SK-N-SH (cell line): Measurements from ENCODE around the gene USP16. TPM values are rescaled to one million over a fixed set of nuclear protein-coding genes. Genes with fewer than 3 reads are reported as not detected.

Experiments used
- CTCF ChIA-PET: fragments of 300-600, 350-600 bp; formaldehyde crosslinking; extraction: SDS; loops from one replicate; lab custom pipeline; 2021; lab: Yijun Ruan, JAX
- POLR2A ChIA-PET: fragments of 350-600 bp; sonication (Branson Sonifier 250); formaldehyde crosslinking; extraction: SDS; loops from one replicate; lab custom pipeline; 2020; ENCODE audit warnings: antibody characterized with exemption, inconsistent platforms; lab: Yijun Ruan, JAX
- DNase-seq: peaks from one replicate; pipeline ENCODE4 v3.0.0; 2012
- H2AFZ ChIP-seq: fragments of 200-600 bp; sonication (generic); 2 replicates; pipeline ENCODE4 v1.8.1; 2016; ENCODE audit warnings: antibody characterized with exemption, mild to moderate bottlenecking, low read depth
- H3F3A ChIP-seq: fragments of 200-600 bp; sonication (generic); replicated peaks from 2 replicates; pipeline ENCODE3; 2016; ENCODE audit warnings: antibody characterized with exemption, mild to moderate bottlenecking; ENCODE audit not compliant: insufficient read depth
- H3K27ac ChIP-seq, 2 experiments: fragments of 200-500 bp in 1 of 2; fragments of 200-600 bp in 1 of 2; sonication (Bioruptor generic) in 1 of 2; sonication (generic), shearing (Covaris generic) in 1 of 2; 2 replicates each; pipeline versions ENCODE4 v1.5.1 to v1.6.1; 2014 to 2016; ENCODE audit warnings: low read depth in 2 of 2, inconsistent platforms in 1 of 2, low read length in 1 of 2, mild to moderate bottlenecking in 1 of 2, mixed read lengths in 1 of 2
- H3K27me3 ChIP-seq: fragments of 200-600 bp; sonication (generic), shearing (Covaris generic); 2 replicates; pipeline ENCODE4 v1.6.1; 2016; ENCODE audit warnings: mixed run types; ENCODE audit not compliant: insufficient read depth
- H3K36me3 ChIP-seq, 2 experiments: fragments of 200-500 bp in 1 of 2; fragments of 200-600 bp in 1 of 2; sonication (Bioruptor generic) in 1 of 2; sonication (generic) in 1 of 2; replicated peaks in 1 of 2; 2 replicates each; pipeline versions ENCODE3 to v1.5.1; 2014 to 2016; ENCODE audit warnings: low read length in 1 of 2, mild to moderate bottlenecking in 1 of 2; ENCODE audit not compliant: insufficient read depth in 2 of 2, control insufficient read depth in 1 of 2
- H3K4me1 ChIP-seq, 2 experiments: fragments of 200-500 bp in 1 of 2; fragments of 200-600 bp in 1 of 2; sonication (Bioruptor generic) in 1 of 2; sonication (generic), shearing (Covaris generic) in 1 of 2; 2 replicates each; pipeline versions ENCODE4 v1.5.1 to v1.6.1; 2014 to 2016; ENCODE audit warnings: low read depth in 1 of 2, low read length in 1 of 2, mixed run types in 1 of 2; ENCODE audit not compliant: insufficient read depth in 2 of 2, control insufficient read depth in 1 of 2
- H3K4me2 ChIP-seq: fragments of 200-600 bp; sonication (generic), shearing (Covaris generic); 2 replicates; pipeline ENCODE4 v1.6.1; 2017; ENCODE audit warnings: mixed run types
- H3K4me3 ChIP-seq, 2 experiments: fragments of 200-500 bp in 1 of 2; fragments of 200-600 bp in 1 of 2; sonication (Bioruptor generic) in 1 of 2; sonication (generic), shearing (Covaris generic) in 1 of 2; 2 replicates each; pipeline versions ENCODE4 v1.5.1 to v1.8.1; 2014 to 2016; ENCODE audit warnings: low read depth in 2 of 2, inconsistent platforms in 1 of 2, low read length in 1 of 2, mild to moderate bottlenecking in 1 of 2, mixed read lengths in 1 of 2, moderate library complexity in 1 of 2
- H3K79me2 ChIP-seq: fragments of 200-600 bp; sonication (generic); 2 replicates; pipeline ENCODE4 v1.8.1; 2017; ENCODE audit warnings: mild to moderate bottlenecking; ENCODE audit not compliant: insufficient read depth
- H3K9ac ChIP-seq: fragments of 200-600 bp; sonication (generic); 2 replicates; pipeline ENCODE4 v1.6.1; 2017; ENCODE audit warnings: mixed run types
- H3K9me2 ChIP-seq: fragments of 200-600 bp; sonication (generic); 2 replicates; pipeline ENCODE4 v1.6.1; 2017; ENCODE audit warnings: mixed run types
- H3K9me3 ChIP-seq: fragments of 200-600 bp; sonication (generic); 2 replicates; pipeline ENCODE4 v1.6.1; 2017; ENCODE audit warnings: mixed run types, mild to moderate bottlenecking, moderate library complexity
- H4K20me1 ChIP-seq: fragments of 200-600 bp; sonication (generic); 2 replicates; pipeline ENCODE4 v1.6.1; 2017; ENCODE audit warnings: mild to moderate bottlenecking, mixed run types; ENCODE audit not compliant: insufficient read depth
- ELF1 ChIP-seq: IDR thresholded peaks from 2 replicates; pipeline ENCODE4 v1.4.0; 2012
- EP300 ChIP-seq, 2 experiments: IDR thresholded peaks; 2 replicates each; pipeline versions ENCODE4 v1.4.0 to v1.6.1; 2012; ENCODE audit warnings: borderline replicate concordance in 1 of 2, low read depth in 1 of 2, low read length in 1 of 2
- EZH2phosphoT487 ChIP-seq: fragments of 200-600 bp; sonication (generic); IDR thresholded peaks from 2 replicates; pipeline ENCODE4 v1.6.1; 2017; ENCODE audit warnings: low read depth, mixed run types, mild to moderate bottlenecking, antibody characterized with exemption, moderate library complexity, borderline replicate concordance
- FOSL2 ChIP-seq: IDR thresholded peaks from 2 replicates; pipeline ENCODE4 v1.4.0; 2012; ENCODE audit warnings: low read depth, mild to moderate bottlenecking, moderate library complexity, borderline replicate concordance
- FOXM1 ChIP-seq: IDR thresholded peaks from 2 replicates; pipeline ENCODE4 v1.4.0; 2012; ENCODE audit warnings: low read depth, mild to moderate bottlenecking
- GABPA ChIP-seq: IDR thresholded peaks from 2 replicates; pipeline ENCODE4 v1.4.0; 2012; ENCODE audit warnings: low read depth, mild to moderate bottlenecking
- GATA2 ChIP-seq: sonication (generic); formaldehyde crosslinking; IDR thresholded peaks from 2 replicates; pipeline ENCODE4 v1.5.0; 2020; ENCODE audit warnings: mild to moderate bottlenecking, missing genetic modification reagents
- JUND ChIP-seq: IDR thresholded peaks from 2 replicates; pipeline ENCODE4 v1.4.0; 2012
- MEF2A ChIP-seq: IDR thresholded peaks from 2 replicates; pipeline ENCODE4 v1.4.0; 2012; ENCODE audit warnings: low read depth, borderline replicate concordance
- NFIC ChIP-seq: IDR thresholded peaks from 2 replicates; pipeline ENCODE4 v1.4.0; 2012; ENCODE audit warnings: borderline replicate concordance
- NRF1 ChIP-seq: IDR thresholded peaks from 2 replicates; pipeline ENCODE4 v1.6.1; 2012; ENCODE audit warnings: low read depth, mild to moderate bottlenecking, low read length
- POLR2AphosphoS5 ChIP-seq: IDR thresholded peaks from 2 replicates; pipeline ENCODE4 v1.6.1; 2012; ENCODE audit warnings: low read depth, low read length
- RFX5 ChIP-seq: IDR thresholded peaks from 2 replicates; pipeline ENCODE4 v1.6.1; 2012; ENCODE audit warnings: mild to moderate bottlenecking, improper control_type of control experiment, low read length
- RXRA ChIP-seq: IDR thresholded peaks from 2 replicates; pipeline ENCODE4 v1.4.0; 2012; ENCODE audit warnings: low read depth, mild to moderate bottlenecking, borderline replicate concordance
- SIN3A ChIP-seq: IDR thresholded peaks from 2 replicates; pipeline ENCODE4 v1.6.1; 2012; ENCODE audit warnings: low read depth, mild to moderate bottlenecking, low read length, moderate library complexity, borderline replicate concordance
- TAF1 ChIP-seq: IDR thresholded peaks from 2 replicates; pipeline ENCODE4 v1.6.1; 2012; ENCODE audit warnings: low read depth, mild to moderate bottlenecking, low read length, moderate library complexity, borderline replicate concordance
- USF1 ChIP-seq: IDR thresholded peaks from 2 replicates; pipeline ENCODE4 v1.4.0; 2012; ENCODE audit warnings: low read depth, borderline replicate concordance
- ZBTB33 ChIP-seq: IDR thresholded peaks from 2 replicates; pipeline ENCODE4 v1.4.0; 2012; ENCODE audit warnings: low read depth, borderline replicate concordance
- WGBS: methylation state at CpG from one replicate; pipeline ENCODE4 v1.1.6; 2017; ENCODE audit warnings: low lambda C conversion rate; 5-methylcytosine and 5-hydroxymethylcytosine counted together
- polyA plus RNA-seq, 3 experiments: library from polyadenylated mRNA; depleted of rRNA; stranded (reverse); fragments of >200 nt; gene quantifications; 2 replicates each; pipeline ENCODE4 v1.2.3, GENCODE V29; 2012

The USP16 gene
- polyA plus RNA-seq, 1 of the 3 experiments (the other 2 are of a cell fraction): 9.2 TPM

DNA sequence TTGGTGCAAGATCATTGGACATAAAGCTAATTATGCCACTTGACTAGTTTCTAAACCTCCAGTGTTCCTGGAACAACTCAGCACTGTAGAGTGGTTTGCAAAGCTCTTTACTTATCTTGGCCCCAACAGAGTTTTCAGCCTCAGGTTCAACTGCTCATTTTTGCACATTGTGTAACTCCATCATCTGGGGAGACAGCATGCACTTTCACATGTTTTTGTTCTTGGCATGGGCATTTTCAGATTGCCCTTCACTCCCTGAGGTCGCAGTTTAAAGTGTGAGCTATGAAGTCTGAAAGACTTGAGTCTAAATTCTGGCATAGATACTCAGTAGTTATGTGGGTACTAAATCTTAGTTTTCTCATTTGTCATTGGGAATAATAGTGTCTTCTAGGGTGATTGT lies 5.1 kb downstream of the USP16 start:
- H3K79me2 ChIP-seq: peaks cover 57% of the 10 kb centered on the region
- no peak for TF ChIP-seq NRF1

DNA sequence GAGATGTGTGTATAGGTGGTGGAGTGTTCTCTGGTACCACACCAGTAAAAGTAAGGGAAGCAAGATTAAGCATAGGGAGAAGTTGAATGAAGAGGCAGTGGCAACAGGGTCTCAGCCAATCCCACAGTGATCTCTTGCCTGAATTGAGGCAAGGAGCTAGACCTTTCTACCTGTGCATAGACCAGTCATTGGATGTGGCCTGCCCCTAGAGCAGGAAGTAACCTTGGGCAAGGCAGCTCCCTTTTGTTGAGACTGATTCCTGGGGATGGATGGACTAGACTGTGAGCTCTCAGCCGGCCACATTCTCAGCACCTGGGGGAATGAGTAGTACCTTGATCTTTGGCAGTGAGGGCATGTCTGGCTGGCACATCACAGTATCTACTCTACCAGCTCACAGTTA lies 6.4 kb downstream of the USP16 start:
- H3F3A ChIP-seq: no peaks in the 10 kb centered on the region
- DNase-seq: no peak
- ChIA-PET CTCF (no interaction called here), POLR2A (no interaction called here)
- TF ChIP-seq GABPA: no peak
- TF ChIP-seq SIN3A: no peak
- TF ChIP-seq POLR2AphosphoS5: no peak
- no peak for TF ChIP-seq FOSL2
- no peak for TF ChIP-seq ZBTB33
- TF ChIP-seq RXRA: no peak
- TF ChIP-seq ELF1: no peak
- no peak for TF ChIP-seq NRF1
- no peak for TF ChIP-seq TAF1
- no peak for TF ChIP-seq EP300 (IDR thresholded peaks at IDR 0.05; ENCODE audit: borderline replicate concordance in 1 of 2, low read depth in 1 of 2, low read length in 1 of 2)
- no peak overlapping the region for H3K4me2 ChIP-seq
- peaks cover 47% of the 10 kb centered on the region for H3K79me2 ChIP-seq
- no peak overlapping the region for H3K9ac ChIP-seq
- no peak overlapping the region for H3K4me3 ChIP-seq
- peaks cover 0 to 9% of the 10 kb centered on the region in 2 experiments; a peak in 2 of 4 replicates for H3K4me1 ChIP-seq
- no peak overlapping the region for H3K27ac ChIP-seq
- no peaks in the 10 kb centered on the region for H3K9me3 ChIP-seq
- no peaks in the 10 kb centered on the region for H3K9me2 ChIP-seq
- no peaks in the 10 kb centered on the region for H3K27me3 ChIP-seq
- peaks cover 47 to 62% of the 10 kb centered on the region in 2 experiments for H3K36me3 ChIP-seq
- no peak overlapping the region for H2AFZ ChIP-seq
- WGBS: no CpG with 5 or more reads among the region's 1 CpG
- no peaks in the 10 kb centered on the region for H4K20me1 ChIP-seq

More for the DNA sequence above, 5.1 kb downstream of the USP16 start:
- Histone ChIP-seq H3K27me3 (no peaks in the 10 kb centered on the region), H3K4me3 (no peak overlapping the region), H3K36me3 (peaks cover 40 to 50% of the 10 kb centered on the region in 2 experiments), H3K9me3 (no peaks in the 10 kb centered on the region), H3K4me1 (peaks cover 0 to 12% of the 10 kb centered on the region in 2 experiments; a peak in 3 of 4 replicates), H4K20me1 (no peaks in the 10 kb centered on the region), H3K9me2 (no peaks in the 10 kb centered on the region), H3K27ac (no peak overlapping the region), H3K4me2 (no peak overlapping the region), H3K9ac (no peak overlapping the region), H2AFZ (no peak overlapping the region), H3F3A (no peaks in the 10 kb centered on the region)
- POLR2A ChIA-PET: interaction anchor here (1.0 kb wide), 1 partner anchor 27 kb away, joined by 3 read pairs; no protein-coding TSS in a partner anchor
- WGBS: 88% methylated on average over 1 of the region's 1 CpG
- DNase-seq: no peak
- CTCF ChIA-PET: interaction anchor here (1.2 to 1.3 kb wide), 2 partner anchors 10 to 21 kb away, joined by 3 read pairs; no protein-coding TSS in a partner anchor

DNA sequence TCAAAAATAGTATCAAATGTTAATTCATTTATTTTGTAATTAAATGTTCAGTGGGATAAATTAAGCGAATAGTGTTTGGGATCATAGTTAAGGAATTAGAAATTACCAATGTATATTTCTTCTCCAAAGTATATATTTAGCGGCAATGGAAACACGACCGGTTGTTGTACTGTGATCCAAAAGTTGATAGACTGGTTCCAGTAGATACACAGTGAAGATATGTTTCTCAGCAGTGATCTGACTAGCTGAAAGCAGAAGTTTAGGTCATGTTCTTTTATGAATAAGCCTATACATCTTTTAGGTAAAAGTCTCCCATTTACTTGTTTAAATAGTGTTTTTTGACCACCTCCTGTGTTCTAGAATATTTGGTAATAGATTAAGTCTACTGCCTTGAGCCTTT lies 8.8 kb downstream of the USP16 start:
- DNase-seq: no peak
- H4K20me1 ChIP-seq: no peaks in the 10 kb centered on the region
- H3K79me2 ChIP-seq: peaks cover 24% of the 10 kb centered on the region
- H3K9me3 ChIP-seq: no peaks in the 10 kb centered on the region
- no peak overlapping the region for H3K27ac ChIP-seq
- ChIA-PET CTCF (interaction anchor here (0.9 kb wide), 1 partner anchor 29 kb away, joined by 3 read pairs; no protein-coding TSS in a partner anchor), POLR2A (interaction anchor here (0.9 kb wide), 1 partner anchor 8 kb away, joined by 3 read pairs; the partner anchor contains the start of gene USP16)
- peaks cover 68 to 79% of the 10 kb centered on the region in 2 experiments for H3K36me3 ChIP-seq
- H3K9me2 ChIP-seq: no peaks in the 10 kb centered on the region
- H3K9ac ChIP-seq: no peak overlapping the region
- no peaks in the 10 kb centered on the region for H3K4me1 ChIP-seq
- H3K4me2 ChIP-seq: no peak overlapping the region
- WGBS: 75% methylated on average over 4 of the region's 4 CpGs
- no peak overlapping the region for H2AFZ ChIP-seq
- H3K27me3 ChIP-seq: no peaks in the 10 kb centered on the region
- H3F3A ChIP-seq: no peaks in the 10 kb centered on the region
- TF ChIP-seq NRF1 (no peak), RFX5 (no peak), FOXM1 (no peak), MEF2A (no peak), JUND (no peak), GATA2 (CRISPR knock-in tag) (no peak), USF1 (no peak), EP300 (IDR thresholded peaks at IDR 0.05; ENCODE audit: borderline replicate concordance in 1 of 2, low read depth in 1 of 2, low read length in 1 of 2) (no peak), EZH2phosphoT487 (no peak), RXRA (no peak), NFIC (no peak)
- no peak overlapping the region for H3K4me3 ChIP-seq
